B cell (primary cell): Measurements from ENCODE around the gene RERE. TPM values are rescaled to one million over a fixed set of nuclear protein-coding genes. Genes with fewer than 3 reads are reported as not detected.

Experiments used
- ATAC-seq: fragments of 200-7000 bp; cut with Tn5 transposase; one replicate; pipeline ENCODE4 v1.10.0; 2021; ENCODE audit warnings: low read depth, mild to moderate bottlenecking, moderate number of reproducible peaks, moderate library complexity
- CTCF ChIA-PET: fragments of 350-600 bp; sonication (Branson Sonifier 250); formaldehyde crosslinking; loops from one replicate; lab custom pipeline; 2021; ENCODE audit warnings: antibody characterized with exemption, inconsistent platforms; lab: Charles Lee
- POLR2A ChIA-PET: fragments of 350-600 bp; sonication (Branson Sonifier 250); formaldehyde crosslinking; loops from one replicate; lab custom pipeline; 2021; ENCODE audit warnings: antibody characterized with exemption; lab: Charles Lee
- DNase-seq: peaks from one replicate; pipeline ENCODE4 v3.0.0; 2013
- H2AFZ ChIP-seq: 2 replicates; pipeline ENCODE4 v1.6.1; 2012; ENCODE audit warnings: mild to moderate bottlenecking, low read depth, low read length; ENCODE audit not compliant: insufficient read depth, poor library complexity, severe bottlenecking
- H3K27ac ChIP-seq, 2 donors: 1 replicate in 1 of 2; 2 replicates in 1 of 2; pipeline ENCODE4 v1.5.1; 2012 to 2013; ENCODE audit warnings: low read length in 2 of 2, mild to moderate bottlenecking in 2 of 2, moderate library complexity in 1 of 2
- H3K27me3 ChIP-seq, 4 experiments: fragments of 200-600 bp in 1 of 4; sonication (generic) in 1 of 4; replicated peaks in 1 of 4; 1 replicate in 2 of 4; 2 replicates in 2 of 4; pipeline versions ENCODE4 v1.6.1 to v1.7.0; 2013 to 2016; ENCODE audit warnings: low read length in 3 of 4, mild to moderate bottlenecking in 2 of 4, mixed read lengths in 1 of 4, moderate library complexity in 1 of 4; ENCODE audit not compliant: insufficient read depth in 4 of 4, control insufficient read depth in 3 of 4; ENCODE audit errors: control extremely low read depth in 1 of 4
- H3K36me3 ChIP-seq, 2 experiments: replicated peaks in 1 of 2; 1 replicate in 1 of 2; 2 replicates in 1 of 2; pipeline versions ENCODE4 v1.6.1 to v1.7.1; 2013; ENCODE audit warnings: low read length in 1 of 2; ENCODE audit not compliant: insufficient read depth in 2 of 2, control insufficient read depth in 1 of 2; ENCODE audit errors: control extremely low read depth in 1 of 2, extremely low read depth in 1 of 2
- H3K4me1 ChIP-seq, 2 donors: fragments of 200-600 bp in 1 of 2; sonication (generic) in 1 of 2; 1 replicate in 1 of 2; 2 replicates in 1 of 2; pipeline versions ENCODE4 v1.5.1 to v1.6.1; 2013 to 2017; ENCODE audit warnings: low read length in 2 of 2; ENCODE audit not compliant: control insufficient read depth in 2 of 2, insufficient read depth in 2 of 2
- H3K4me2 ChIP-seq: replicated peaks from 2 replicates; pipeline ENCODE3; 2012; ENCODE audit warnings: mild to moderate bottlenecking, low read depth, low read length; ENCODE audit not compliant: poor library complexity, severe bottlenecking
- H3K4me3 ChIP-seq, 5 experiments: fragments of 200-600 bp in 1 of 5; sonication (generic) in 1 of 5; 1 replicate in 3 of 5; 2 replicates in 2 of 5; pipeline versions ENCODE4 v1.5.1 to v1.7.0; 2011 to 2016; ENCODE audit warnings: low read length in 4 of 5, mild to moderate bottlenecking in 4 of 5, low read depth in 2 of 5, control low read depth in 1 of 5, moderate library complexity in 1 of 5; ENCODE audit not compliant: insufficient read depth in 1 of 5; ENCODE audit errors: control extremely low read depth in 1 of 5, extremely low read depth in 1 of 5
- H3K79me2 ChIP-seq: fragments of 200-600 bp; sonication (generic); one replicate; pipeline ENCODE4 v1.6.0; 2016; ENCODE audit warnings: low read length; ENCODE audit not compliant: control insufficient read depth, insufficient read depth
- H3K9ac ChIP-seq: fragments of 200-600 bp; sonication (generic); 2 replicates; pipeline ENCODE4 v1.6.1; 2017; ENCODE audit warnings: mild to moderate bottlenecking, low read length, moderate library complexity
- H3K9me3 ChIP-seq, 3 donors: one replicate each; pipeline versions ENCODE4 v1.6.1 to v1.7.1; 2013; ENCODE audit warnings: low read length in 2 of 3; ENCODE audit not compliant: control insufficient read depth in 2 of 3, insufficient read depth in 1 of 3; ENCODE audit errors: control extremely low read depth in 1 of 3
- H4K20me1 ChIP-seq: 2 replicates; pipeline ENCODE4 v1.6.0; 2012; ENCODE audit warnings: mild to moderate bottlenecking, low read length; ENCODE audit not compliant: insufficient read depth, control insufficient read depth, poor library complexity, severe bottlenecking
- H3K27ac Mint-ChIP-seq: one replicate; pipeline ENCODE4 v1.8.0; 2021; ENCODE audit warnings: mixed read lengths
- H3K27me3 Mint-ChIP-seq: one replicate; pipeline ENCODE4 v1.8.0; 2021; ENCODE audit warnings: mixed read lengths
- H3K4me1 Mint-ChIP-seq: one replicate; pipeline ENCODE4 v1.8.0; 2021; ENCODE audit warnings: mixed read lengths
- H3K4me3 Mint-ChIP-seq: one replicate; pipeline ENCODE4 v1.8.0; 2021; ENCODE audit warnings: mixed read lengths
- H3K9me3 Mint-ChIP-seq: one replicate; pipeline ENCODE4 v1.8.0; 2022; ENCODE audit warnings: mixed read lengths; ENCODE audit not compliant: insufficient read depth
- EZH2 ChIP-seq: IDR thresholded peaks from 2 replicates; pipeline ENCODE4 v1.6.1; 2012; ENCODE audit warnings: borderline replicate concordance, low read depth, mild to moderate bottlenecking, moderate library complexity, low read length; ENCODE audit not compliant: insufficient read depth, poor library complexity, severe bottlenecking
- WGBS: methylation state at CpG from one replicate; pipeline ENCODE4 v1.1.5; 2013; ENCODE audit warnings: missing lambda C conversion rate; ENCODE audit not compliant: insufficient coverage; 5-methylcytosine and 5-hydroxymethylcytosine counted together
- intact Hi-C: fragments of 100-400 bp; cut with micrococcal nuclease; formaldehyde crosslinking; loops from one replicate; pipeline ENCODE4 v1.10.0; 2022
- polyA plus RNA-seq: library from polyadenylated mRNA; depleted of rRNA; stranded (reverse); fragments of >200 nt; gene quantifications from 2 replicates; pipeline ENCODE4 v1.2.3, GENCODE V29; 2012
- total RNA-seq, 2 donors: library from RNA; stranded (reverse); fragments of 120-200 nt in 1 of 2; gene quantifications; 1 replicate in 1 of 2; 2 replicates in 1 of 2; pipeline versions ENCODE4 v1.2.3 to v1.2.4, GENCODE V29; 2013 to 2022
- TF ChIP-seq, protein P1 (sequence below): fragments of 200-600 bp; IDR thresholded peaks from one replicate; pipeline ENCODE4 v1.8.0; 2022; ENCODE audit warnings: antibody characterized with exemption, mild to moderate bottlenecking

Gene RERE
- total and polyA plus RNA-seq, 2 donors (not counting 1 experiment from before 2014, with no cell fraction given) = 27.3 to 132 TPM

- DNase-seq (peak; percentile 36), ATAC-seq (peak; percentile 67)
- H3K27ac Mint-ChIP-seq = peak overlapping the region; percentile 86
- no peaks in the 10 kb centered on the region for H3K27me3 Mint-ChIP-seq
- Histone ChIP-seq H3K4me3 (peak overlapping the region in 1 of 5 experiments; percentile 21), H3K27me3 (no peaks in the 10 kb centered on the region), H3K4me1 (peaks cover 20 to 27% of the 10 kb centered on the region in 2 donors), H3K9me3 (no peaks in the 10 kb centered on the region), H3K4me2 (peak overlapping the region; percentile 63), H4K20me1 (peaks cover 4% of the 10 kb centered on the region), H3K79me2 (peaks cover 45% of the 10 kb centered on the region), H3K36me3 (no peaks in the 10 kb centered on the region), H2AFZ (peak overlapping the region; percentile 68), H3K27ac (peak overlapping the region; percentile 54 to 79), H3K9ac (peak overlapping the region; percentile 57)
- ChIA-PET POLR2A (interaction anchor here (0.7 kb wide), 1 partner anchor 97 kb away, joined by 4 read pairs; no protein-coding TSS in a partner anchor), CTCF (interaction anchor here (0.8 to 1.3 kb wide), 2 partner anchors 8 to 43 kb away, joined by 3 to 7 read pairs; no protein-coding TSS in a partner anchor)
- peak overlapping the region; percentile 76 for H3K4me3 Mint-ChIP-seq
- peaks cover 31% of the 10 kb centered on the region for H3K4me1 Mint-ChIP-seq
- no CpG with 5 or more reads among the region's 7 CpGs for WGBS
- no peaks in the 10 kb centered on the region for H3K9me3 Mint-ChIP-seq
- intact Hi-C loops = no loop called here
- no peak for TF ChIP-seq EZH2
- TF ChIP-seq, protein P1, sequence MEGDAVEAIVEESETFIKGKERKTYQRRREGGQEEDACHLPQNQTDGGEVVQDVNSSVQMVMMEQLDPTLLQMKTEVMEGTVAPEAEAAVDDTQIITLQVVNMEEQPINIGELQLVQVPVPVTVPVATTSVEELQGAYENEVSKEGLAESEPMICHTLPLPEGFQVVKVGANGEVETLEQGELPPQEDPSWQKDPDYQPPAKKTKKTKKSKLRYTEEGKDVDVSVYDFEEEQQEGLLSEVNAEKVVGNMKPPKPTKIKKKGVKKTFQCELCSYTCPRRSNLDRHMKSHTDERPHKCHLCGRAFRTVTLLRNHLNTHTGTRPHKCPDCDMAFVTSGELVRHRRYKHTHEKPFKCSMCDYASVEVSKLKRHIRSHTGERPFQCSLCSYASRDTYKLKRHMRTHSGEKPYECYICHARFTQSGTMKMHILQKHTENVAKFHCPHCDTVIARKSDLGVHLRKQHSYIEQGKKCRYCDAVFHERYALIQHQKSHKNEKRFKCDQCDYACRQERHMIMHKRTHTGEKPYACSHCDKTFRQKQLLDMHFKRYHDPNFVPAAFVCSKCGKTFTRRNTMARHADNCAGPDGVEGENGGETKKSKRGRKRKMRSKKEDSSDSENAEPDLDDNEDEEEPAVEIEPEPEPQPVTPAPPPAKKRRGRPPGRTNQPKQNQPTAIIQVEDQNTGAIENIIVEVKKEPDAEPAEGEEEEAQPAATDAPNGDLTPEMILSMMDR = no peak
Measured at GRCh38 chr1:8604041-8604945, 213.1 kb downstream of the RERE start.

DNA sequence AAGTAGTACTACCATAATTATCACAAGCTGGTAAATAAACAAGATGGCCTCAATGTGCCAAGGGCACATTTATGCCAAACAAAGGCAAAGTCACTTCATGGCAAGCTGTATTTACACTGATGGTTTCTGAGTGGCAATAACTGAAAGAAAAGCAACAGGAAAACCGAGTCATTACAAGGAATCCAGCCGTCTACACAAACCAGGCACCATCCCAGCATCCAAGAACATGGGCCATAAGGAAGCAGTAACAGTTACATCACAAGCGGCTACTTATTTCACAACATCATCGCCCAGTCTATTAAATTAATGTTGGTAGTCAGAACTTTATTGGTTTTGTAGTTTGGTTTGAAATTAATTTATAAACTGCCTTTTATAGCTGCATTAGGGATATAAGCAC is 214.2 kb downstream of the RERE start:
- no peak overlapping the region for H3K4me3 ChIP-seq
- intact Hi-C loops = no loop called here
- ATAC-seq = no peak
- no peak overlapping the region for H3K4me3 Mint-ChIP-seq
- peaks cover 20 to 27% of the 10 kb centered on the region in 2 donors for H3K4me1 ChIP-seq
- POLR2A ChIA-PET = no interaction called here
- no peaks in the 10 kb centered on the region for H3K27me3 ChIP-seq
- peaks cover 31% of the 10 kb centered on the region for H3K4me1 Mint-ChIP-seq
- peaks cover 56% of the 10 kb centered on the region for H3K79me2 ChIP-seq
- H2AFZ ChIP-seq = no peak overlapping the region
- peak overlapping the region; percentile 24 for H3K4me2 ChIP-seq
- CTCF ChIA-PET = interaction anchor here (1.0 to 1.3 kb wide), 2 partner anchors 66 to 69 kb away, joined by 3 to 4 read pairs; no protein-coding TSS in a partner anchor
- peaks cover 0 to under 1% of the 10 kb centered on the region in 2 experiments for H3K36me3 ChIP-seq
- no peaks in the 10 kb centered on the region for H3K9me3 Mint-ChIP-seq
- DNase-seq = no peak
- peaks cover 14% of the 10 kb centered on the region for H4K20me1 ChIP-seq
- TF ChIP-seq, protein P1 = no peak
- TF ChIP-seq EZH2 = no peak
- H3K9me3 ChIP-seq = no peaks in the 10 kb centered on the region
- no peaks in the 10 kb centered on the region for H3K27me3 Mint-ChIP-seq
- WGBS = no CpG with 5 or more reads among the region's 4 CpGs
- H3K27ac Mint-ChIP-seq = peak overlapping the region; percentile 54
- H3K9ac ChIP-seq = no peak overlapping the region
- peak overlapping the region in 1 of 2 donors; percentile 79 for H3K27ac ChIP-seq
